ENCODE results near the gene GUCY2D.

DNA sequence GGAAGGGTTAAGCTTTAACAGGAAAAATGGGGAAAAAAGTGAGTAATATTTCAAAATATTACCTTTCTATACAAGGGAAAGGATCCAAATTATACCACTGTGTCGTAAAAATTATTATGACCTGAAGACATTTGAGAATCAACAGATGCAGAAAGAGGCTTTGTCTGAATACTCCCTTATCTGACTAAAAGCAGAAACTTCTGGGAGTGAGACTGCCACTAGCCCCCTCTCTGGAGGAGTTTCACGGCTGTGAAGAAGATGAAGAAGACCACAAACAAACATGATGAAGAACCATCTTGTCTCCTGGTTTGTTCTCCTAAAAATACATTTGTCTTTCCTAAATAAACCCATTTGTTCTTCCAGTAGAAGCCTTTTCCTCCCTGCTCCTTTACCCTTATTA lies 41.0 kb upstream of the GUCY2D start:
- TF ChIP-seq, protein P1, sequence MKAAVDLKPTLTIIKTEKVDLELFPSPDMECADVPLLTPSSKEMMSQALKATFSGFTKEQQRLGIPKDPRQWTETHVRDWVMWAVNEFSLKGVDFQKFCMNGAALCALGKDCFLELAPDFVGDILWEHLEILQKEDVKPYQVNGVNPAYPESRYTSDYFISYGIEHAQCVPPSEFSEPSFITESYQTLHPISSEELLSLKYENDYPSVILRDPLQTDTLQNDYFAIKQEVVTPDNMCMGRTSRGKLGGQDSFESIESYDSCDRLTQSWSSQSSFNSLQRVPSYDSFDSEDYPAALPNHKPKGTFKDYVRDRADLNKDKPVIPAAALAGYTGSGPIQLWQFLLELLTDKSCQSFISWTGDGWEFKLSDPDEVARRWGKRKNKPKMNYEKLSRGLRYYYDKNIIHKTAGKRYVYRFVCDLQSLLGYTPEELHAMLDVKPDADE (IDR thresholded peaks at IDR 0.05): no peak
- no peak for TF ChIP-seq EZH2phosphoT487 (IDR thresholded peaks at IDR 0.05; ENCODE audit: unreplicated experiment)

Data from GM23338 (cell line).